Stimulated activated CD4-positive, alpha-beta T cell treated with anti-CD3 and anti-CD28 coated beads, TNF-alpha, amount 100 ng/mL, for 4 hours (primary cell): ENCODE measurements around the gene DCC.

Source experiments
- DNase-seq, 3 experiments: peaks; one replicate each; pipeline ENCODE4 v3.0.0-alpha.2; 2020; ENCODE audit warnings: low read depth in 3 of 3

The DCC gene

GRCh38 chr18:52813635-52814416 lies 473.8 kb downstream of the DCC start:
- no peak for DNase-seq

- DNase-seq = no peak
Measured at GRCh38 chr18:52815651-52816050, 475.7 kb downstream of the DCC start.

GRCh38 chr18:52816121-52816520 lies 476.1 kb downstream of the DCC start:
- DNase-seq = no peak

- no peak for DNase-seq
Measured at GRCh38 chr18:52822160-52822559, 482.2 kb downstream of the DCC start.

GRCh38 chr18:52824126-52824525 lies 484.1 kb downstream of the DCC start:
- no peak for DNase-seq

- DNase-seq = no peak
Measured at GRCh38 chr18:52826994-52827393, 487.0 kb downstream of the DCC start.

- DNase-seq = no peak
Measured at GRCh38 chr18:52829320-52829719, 489.3 kb downstream of the DCC start.

- no peak for DNase-seq
Measured at GRCh38 chr18:52829876-52830405, 489.9 kb downstream of the DCC start.

GRCh38 chr18:52844323-52844722 lies 504.3 kb downstream of the DCC start:
- DNase-seq = no peak

GRCh38 chr18:52845036-52845435 lies 505.0 kb downstream of the DCC start:
- DNase-seq = no peak

GRCh38 chr18:52850031-52850560 lies 510.1 kb downstream of the DCC start:
- no peak for DNase-seq

GRCh38 chr18:52861558-52861957 lies 521.6 kb downstream of the DCC start:
- no peak for DNase-seq

- no peak for DNase-seq
Measured at GRCh38 chr18:52869349-52869923, 529.4 kb downstream of the DCC start.

GRCh38 chr18:52869942-52870907 lies 530.2 kb downstream of the DCC start:
- no peak for DNase-seq

GRCh38 chr18:52874774-52875173 lies 534.8 kb downstream of the DCC start:
- no peak for DNase-seq

GRCh38 chr18:52875725-52876124 lies 535.7 kb downstream of the DCC start:
- no peak for DNase-seq

- DNase-seq = no peak
Measured at GRCh38 chr18:52888014-52888413, 548.0 kb downstream of the DCC start.

- DNase-seq = no peak
Measured at GRCh38 chr18:52894801-52895200, 554.8 kb downstream of the DCC start.

GRCh38 chr18:52897611-52898484 lies 557.9 kb downstream of the DCC start:
- no peak for DNase-seq

- DNase-seq = no peak
Measured at GRCh38 chr18:52898485-52899058, 558.6 kb downstream of the DCC start.

GRCh38 chr18:52902188-52902587 lies 562.2 kb downstream of the DCC start:
- DNase-seq = no peak
